ENCODE results near the gene ZNF41.
"Not testable (repeated sequence)": the region's sequence is repeated elsewhere in the genome, so short reads cannot be mapped to it uniquely, and the experiment has no call there.

Gene ZNF41

GRCh38 chrX:47482512-47483305, at the start of gene ZNF41:
Gene ZNF41 (minus strand): TSS chrX:47483222. CDS start chrX:47467481, 15,741 bp downstream.
- H3K9me3 Mint-ChIP-seq: no peaks in the 10 kb centered on the region
- peaks cover 10% of the 10 kb centered on the region for H3K36me3 Mint-ChIP-seq (ENCODE audit: low read depth)
- H3K27me3 Mint-ChIP-seq (ENCODE audit: low read depth): no peaks in the 10 kb centered on the region
- peak; percentile 63 for DNase-seq (ENCODE audit: low spot score)
- H3K4me3 Mint-ChIP-seq: peak within 1 kb of the TSS; percentile 95
- H3K27ac Mint-ChIP-seq: peak within 1 kb of the TSS; percentile 96
- peaks cover 29% of the 10 kb centered on the region for H3K4me1 Mint-ChIP-seq (ENCODE audit: low read depth)

DNA sequence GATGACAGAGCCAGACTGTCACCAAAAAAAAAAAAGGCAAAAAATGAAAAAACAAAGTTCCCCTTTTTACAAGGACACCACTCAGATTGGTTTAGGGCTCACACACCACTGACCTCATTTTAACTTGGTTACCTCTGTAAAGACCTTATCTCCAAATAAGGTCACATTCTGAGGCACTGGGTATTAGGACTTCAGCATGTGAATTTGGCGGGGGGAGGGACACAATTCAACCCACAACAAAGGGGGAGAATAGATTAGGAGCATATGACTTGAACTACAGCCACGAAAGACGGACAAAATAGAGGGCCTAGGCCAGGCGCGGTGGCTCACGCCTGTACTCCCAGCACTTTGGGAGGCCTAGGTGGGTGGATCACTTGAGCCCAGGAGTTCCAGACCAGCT, 47.0 kb upstream of the ZNF41 start:
- no peak for DNase-seq (ENCODE audit: low spot score)
- Mint-ChIP-seq H3K4me3 (no peak overlapping the region), H3K4me1 (ENCODE audit: low read depth) (no peaks in the 10 kb centered on the region), H3K27me3 (ENCODE audit: low read depth) (no peaks in the 10 kb centered on the region), H3K27ac (no peak overlapping the region), H3K9me3 (no peaks in the 10 kb centered on the region), H3K36me3 (ENCODE audit: low read depth) (no peaks in the 10 kb centered on the region)

GRCh38 chrX:47529548-47529947, 46.5 kb upstream of the ZNF41 start:
- no peaks in the 10 kb centered on the region for H3K9me3 Mint-ChIP-seq
- H3K4me1 Mint-ChIP-seq (ENCODE audit: low read depth): no peaks in the 10 kb centered on the region
- H3K27ac Mint-ChIP-seq: no peak overlapping the region
- DNase-seq (ENCODE audit: low spot score): no peak
- H3K27me3 Mint-ChIP-seq (ENCODE audit: low read depth): peaks cover 2% of the 10 kb centered on the region
- H3K36me3 Mint-ChIP-seq (ENCODE audit: low read depth): no peaks in the 10 kb centered on the region
- H3K4me3 Mint-ChIP-seq: no peak overlapping the region

DNA sequence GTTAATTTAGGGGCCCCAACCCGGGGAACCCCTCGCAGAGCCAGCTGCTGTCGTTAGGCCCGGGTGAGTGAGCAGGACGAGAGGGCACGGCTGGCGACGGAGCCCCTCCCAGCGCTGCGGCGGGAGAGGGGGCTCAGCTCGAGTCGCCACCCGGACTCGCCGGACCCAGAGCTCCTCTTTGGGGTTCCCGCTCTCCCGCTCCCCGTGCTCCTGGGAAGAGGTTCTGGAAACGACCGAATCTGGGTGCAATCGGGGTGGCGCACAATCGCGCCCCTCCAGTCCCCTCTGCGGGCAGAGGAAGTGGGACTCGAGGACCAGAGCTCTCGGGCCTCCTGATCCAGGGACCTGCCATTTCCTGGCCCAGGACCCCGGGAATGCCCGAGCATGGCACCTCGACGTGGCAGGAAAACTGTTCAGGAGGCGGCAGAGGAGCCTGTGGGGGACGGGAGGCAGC, 40.7 kb upstream of the ZNF41 start:
- no peak for DNase-seq (ENCODE audit: low spot score)
- Mint-ChIP-seq H3K27ac (no peak overlapping the region), H3K9me3 (no peaks in the 10 kb centered on the region), H3K4me1 (ENCODE audit: low read depth) (peaks cover 3% of the 10 kb centered on the region), H3K27me3 (ENCODE audit: low read depth) (peaks cover 2% of the 10 kb centered on the region), H3K4me3 (peak overlapping the region; percentile 75), H3K36me3 (ENCODE audit: low read depth) (no peaks in the 10 kb centered on the region)

GRCh38 chrX:47523297-47523696, 40.3 kb upstream of the ZNF41 start:
- Mint-ChIP-seq H3K36me3 (ENCODE audit: low read depth) (no peaks in the 10 kb centered on the region), H3K4me3 (peak overlapping the region; percentile 75), H3K27ac (no peak overlapping the region), H3K4me1 (ENCODE audit: low read depth) (peaks cover 3% of the 10 kb centered on the region), H3K9me3 (no peaks in the 10 kb centered on the region), H3K27me3 (ENCODE audit: low read depth) (peaks cover 2% of the 10 kb centered on the region)
- DNase-seq (ENCODE audit: low spot score): peak; percentile 75

GRCh38 chrX:47518144-47518543, 35.1 kb upstream of the ZNF41 start:
- Mint-ChIP-seq H3K4me1 (ENCODE audit: low read depth) (peaks cover 13% of the 10 kb centered on the region), H3K9me3 (no peaks in the 10 kb centered on the region), H3K36me3 (ENCODE audit: low read depth) (no peaks in the 10 kb centered on the region), H3K27me3 (ENCODE audit: low read depth) (peaks cover 5% of the 10 kb centered on the region), H3K27ac (no peak overlapping the region), H3K4me3 (no peak overlapping the region)
- no peak for DNase-seq (ENCODE audit: low spot score)

GRCh38 chrX:47515941-47516665, 33.1 kb upstream of the ZNF41 start:
- Mint-ChIP-seq H3K4me3 (no peak overlapping the region), H3K27ac (no peak overlapping the region), H3K9me3 (no peaks in the 10 kb centered on the region), H3K27me3 (ENCODE audit: low read depth) (peaks cover 12% of the 10 kb centered on the region), H3K4me1 (ENCODE audit: low read depth) (peaks cover 10% of the 10 kb centered on the region), H3K36me3 (ENCODE audit: low read depth) (no peaks in the 10 kb centered on the region)
- no peak for DNase-seq (ENCODE audit: low spot score)

- no peak for DNase-seq (ENCODE audit: low spot score)
- Mint-ChIP-seq H3K4me1 (ENCODE audit: low read depth) (peaks cover 10% of the 10 kb centered on the region), H3K9me3 (no peaks in the 10 kb centered on the region), H3K4me3 (no peak overlapping the region), H3K36me3 (ENCODE audit: low read depth) (no peaks in the 10 kb centered on the region), H3K27ac (no peak overlapping the region), H3K27me3 (ENCODE audit: low read depth) (peaks cover 12% of the 10 kb centered on the region)
Observed at GRCh38 chrX:47514533-47515235, 31.7 kb upstream of the ZNF41 start.

- Mint-ChIP-seq H3K4me3 (peak overlapping the region; percentile 77), H3K4me1 (ENCODE audit: low read depth) (peaks cover 10% of the 10 kb centered on the region), H3K27me3 (ENCODE audit: low read depth) (peaks cover 12% of the 10 kb centered on the region)
- not testable (repeated sequence) for H3K36me3 Mint-ChIP-seq (ENCODE audit: low read depth); DNase-seq (ENCODE audit: low spot score); H3K9me3 Mint-ChIP-seq; H3K27ac Mint-ChIP-seq
Observed at GRCh38 chrX:47513034-47513965, 30.3 kb upstream of the ZNF41 start.

- peaks cover 12% of the 10 kb centered on the region for H3K27me3 Mint-ChIP-seq (ENCODE audit: low read depth)
- not testable (repeated sequence) for DNase-seq (ENCODE audit: low spot score); H3K9me3 Mint-ChIP-seq; H3K36me3 Mint-ChIP-seq (ENCODE audit: low read depth); H3K27ac Mint-ChIP-seq
- H3K4me3 Mint-ChIP-seq: peak overlapping the region; percentile 47
- H3K4me1 Mint-ChIP-seq (ENCODE audit: low read depth): peaks cover 10% of the 10 kb centered on the region
Observed at GRCh38 chrX:47512383-47512782, 29.4 kb upstream of the ZNF41 start.

GRCh38 chrX:47507153-47507867, 24.3 kb upstream of the ZNF41 start:
- no peak overlapping the region for H3K27ac Mint-ChIP-seq
- DNase-seq (ENCODE audit: low spot score): no peak
- H3K9me3 Mint-ChIP-seq: no peaks in the 10 kb centered on the region
- H3K36me3 Mint-ChIP-seq (ENCODE audit: low read depth): no peaks in the 10 kb centered on the region
- no peaks in the 10 kb centered on the region for H3K4me1 Mint-ChIP-seq (ENCODE audit: low read depth)
- peaks cover 2% of the 10 kb centered on the region for H3K27me3 Mint-ChIP-seq (ENCODE audit: low read depth)
- no peak overlapping the region for H3K4me3 Mint-ChIP-seq

- DNase-seq (ENCODE audit: low spot score): no peak
- H3K27me3 Mint-ChIP-seq (ENCODE audit: low read depth): peaks cover 2% of the 10 kb centered on the region
- no peaks in the 10 kb centered on the region for H3K36me3 Mint-ChIP-seq (ENCODE audit: low read depth)
- no peaks in the 10 kb centered on the region for H3K4me1 Mint-ChIP-seq (ENCODE audit: low read depth)
- no peak overlapping the region for H3K27ac Mint-ChIP-seq
- no peak overlapping the region for H3K4me3 Mint-ChIP-seq
- H3K9me3 Mint-ChIP-seq: no peaks in the 10 kb centered on the region
Observed at GRCh38 chrX:47503151-47503550, 20.1 kb upstream of the ZNF41 start.
